Neural crest cell (in vitro differentiated cells): Measurements from ENCODE around the gene AGPAT3. TPM values are rescaled to one million over a fixed set of nuclear protein-coding genes. Genes with fewer than 3 reads are reported as not detected.

Source experiments
- DNase-seq: peaks from one replicate; pipeline ENCODE4 v3.0.0; 2021; ENCODE audit warnings: low read depth, mixed read lengths, low spot score
- H3K27ac Mint-ChIP-seq: one replicate; pipeline ENCODE4 v1.8.0; 2021; ENCODE audit warnings: mild to moderate bottlenecking, mixed read lengths; ENCODE audit not compliant: unreplicated experiment
- H3K27me3 Mint-ChIP-seq: 2 replicates; pipeline ENCODE4 v1.8.0; 2021; ENCODE audit warnings: low read depth, mild to moderate bottlenecking, mixed read lengths
- H3K36me3 Mint-ChIP-seq: 2 replicates; pipeline ENCODE4 v1.8.0; 2021; ENCODE audit warnings: low read depth, mild to moderate bottlenecking, mixed read lengths
- H3K4me1 Mint-ChIP-seq: 2 replicates; pipeline ENCODE4 v1.8.0; 2021; ENCODE audit warnings: mixed read lengths
- H3K4me3 Mint-ChIP-seq: one replicate; pipeline ENCODE4 v1.8.0; 2021; ENCODE audit warnings: mild to moderate bottlenecking, mixed read lengths
- H3K9me3 Mint-ChIP-seq: 2 replicates; pipeline ENCODE4 v1.8.0; 2021; ENCODE audit warnings: mixed read lengths
- CTCF ChIP-seq: fragments of 200-600 bp; sonication (generic); conservative IDR thresholded peaks from 2 replicates; pipeline ENCODE4 v1.5.0; 2021; ENCODE audit warnings: antibody characterized with exemption, mild to moderate bottlenecking
- total RNA-seq: library from RNA; stranded (reverse); gene quantifications from 2 replicates; pipeline ENCODE4 v1.2.1, GENCODE V29; 2021

Gene AGPAT3
- total RNA-seq, 1 donor from 2014 or later: 37.3 TPM

GRCh38 chr21:43825936-43826622, 38.9 kb upstream of the AGPAT3 start:
- peak; percentile 38 for TF ChIP-seq CTCF
- no peaks in the 10 kb centered on the region for H3K9me3 Mint-ChIP-seq
- no peaks in the 10 kb centered on the region for H3K4me1 Mint-ChIP-seq
- no peak overlapping the region for H3K4me3 Mint-ChIP-seq
- H3K27me3 Mint-ChIP-seq: no peaks in the 10 kb centered on the region
- DNase-seq: no peak
- H3K36me3 Mint-ChIP-seq: no peaks in the 10 kb centered on the region
- H3K27ac Mint-ChIP-seq: no peak overlapping the region

GRCh38 chr21:43826623-43826974, 38.4 kb upstream of the AGPAT3 start:
- H3K4me1 Mint-ChIP-seq: no peaks in the 10 kb centered on the region
- no peaks in the 10 kb centered on the region for H3K27me3 Mint-ChIP-seq
- H3K27ac Mint-ChIP-seq: no peak overlapping the region
- no peaks in the 10 kb centered on the region for H3K9me3 Mint-ChIP-seq
- no peak for DNase-seq
- H3K4me3 Mint-ChIP-seq: no peak overlapping the region
- no peak for TF ChIP-seq CTCF
- H3K36me3 Mint-ChIP-seq: no peaks in the 10 kb centered on the region

GRCh38 chr21:43827015-43827611, 37.9 kb upstream of the AGPAT3 start:
- Mint-ChIP-seq H3K27ac (no peak overlapping the region), H3K4me3 (no peak overlapping the region), H3K4me1 (no peaks in the 10 kb centered on the region), H3K36me3 (no peaks in the 10 kb centered on the region), H3K9me3 (no peaks in the 10 kb centered on the region), H3K27me3 (no peaks in the 10 kb centered on the region)
- DNase-seq: no peak
- no peak for TF ChIP-seq CTCF

- DNase-seq: no peak
- H3K27me3 Mint-ChIP-seq: no peaks in the 10 kb centered on the region
- H3K4me1 Mint-ChIP-seq: no peaks in the 10 kb centered on the region
- no peak overlapping the region for H3K27ac Mint-ChIP-seq
- TF ChIP-seq CTCF: no peak
- no peaks in the 10 kb centered on the region for H3K9me3 Mint-ChIP-seq
- H3K36me3 Mint-ChIP-seq: no peaks in the 10 kb centered on the region
- H3K4me3 Mint-ChIP-seq: no peak overlapping the region
These were observed 35.9 kb upstream of the AGPAT3 start for GRCh38 chr21:43829161-43829560.

- no peak for DNase-seq
- H3K36me3 Mint-ChIP-seq: no peaks in the 10 kb centered on the region
- H3K4me1 Mint-ChIP-seq: no peaks in the 10 kb centered on the region
- no peak for TF ChIP-seq CTCF
- no peaks in the 10 kb centered on the region for H3K9me3 Mint-ChIP-seq
- no peak overlapping the region for H3K27ac Mint-ChIP-seq
- no peaks in the 10 kb centered on the region for H3K27me3 Mint-ChIP-seq
- H3K4me3 Mint-ChIP-seq: no peak overlapping the region
These were observed 35.4 kb upstream of the AGPAT3 start for GRCh38 chr21:43829575-43830119.
